HG02678 (cell line): ENCODE data around the gene DOK3.
A peak's percentile ranks its signal among the peaks of the same experiment; 100 is the strongest.

Experiments used
- ATAC-seq: cut with Tn5 transposase; IDR thresholded peaks from one replicate; pipeline ENCODE4 v1.9.1; 2021; ENCODE audit warnings: mild to moderate bottlenecking, moderate library complexity; ENCODE audit not compliant: unreplicated experiment

DOK3 gene

DNA sequence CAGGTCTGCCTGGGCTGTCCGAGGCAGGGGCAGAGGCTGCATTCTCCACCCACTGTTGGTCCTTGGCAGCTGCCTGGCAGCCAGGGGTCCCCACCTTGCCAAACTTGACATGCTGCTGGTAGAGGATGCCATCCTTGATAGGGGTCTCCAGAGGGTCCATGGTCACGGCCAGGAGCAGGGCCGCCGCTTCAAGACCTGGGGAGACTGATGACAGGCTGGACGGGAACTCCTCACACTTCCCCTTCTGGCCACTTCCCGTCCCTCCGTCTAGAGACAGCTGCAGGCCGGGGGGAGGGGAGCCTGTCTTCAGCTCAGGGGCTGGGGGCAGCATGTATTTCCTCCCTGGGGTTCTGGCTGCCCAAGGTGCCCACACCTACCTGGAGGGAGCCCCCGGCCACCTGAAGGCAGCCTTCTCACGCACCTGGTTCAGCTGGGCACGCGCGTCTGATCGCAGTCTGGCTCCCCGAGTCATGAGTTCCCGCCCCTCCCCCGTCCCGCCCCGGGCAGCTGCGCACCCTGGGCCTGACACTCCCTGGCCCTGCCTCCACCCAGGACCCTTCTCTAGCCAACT lies at the start of gene DOK3:
Gene DOK3 (minus strand): TSS at position 446 of the 571 bp plus-strand sequence. CDS start 286 bp downstream, at position 160.
- no peak for ATAC-seq

DNA sequence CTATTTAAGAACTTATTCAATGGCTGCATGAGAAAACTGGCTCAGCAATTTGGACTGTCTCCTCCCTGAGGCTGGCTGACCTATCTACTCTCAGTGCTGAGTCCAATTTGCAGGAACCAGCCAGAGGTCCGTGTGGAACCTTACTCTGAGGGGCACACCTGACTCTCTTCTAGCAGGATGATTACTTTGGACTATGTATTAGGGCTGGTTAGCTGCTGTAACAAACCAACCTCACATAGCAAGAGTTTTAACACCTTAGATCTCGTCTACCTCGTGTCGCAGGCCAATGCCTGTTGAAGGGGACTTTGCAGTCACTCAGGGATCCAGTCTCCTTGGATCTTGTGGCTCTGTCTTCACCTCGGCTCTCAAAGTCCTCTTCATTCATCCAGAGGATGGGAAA lies 48.2 kb upstream of the DOK3 start:
- no peak for ATAC-seq

GRCh38 chr5:177557041-177557647 lies 47.5 kb upstream of the DOK3 start:
- no peak for ATAC-seq

GRCh38 chr5:177555665-177556064 lies 46.0 kb upstream of the DOK3 start:
- ATAC-seq, result no peak

- no peak for ATAC-seq
Observed at GRCh38 chr5:177555228-177555627, 45.6 kb upstream of the DOK3 start.

- peak; percentile 91 for ATAC-seq
Observed at GRCh38 chr5:177554474-177555111, 45.0 kb upstream of the DOK3 start, which contains the start of gene FAM193B. FAM193B (minus strand) TSS chr5:177554563; CDS start chr5:177554458, 105 bp downstream.

DNA sequence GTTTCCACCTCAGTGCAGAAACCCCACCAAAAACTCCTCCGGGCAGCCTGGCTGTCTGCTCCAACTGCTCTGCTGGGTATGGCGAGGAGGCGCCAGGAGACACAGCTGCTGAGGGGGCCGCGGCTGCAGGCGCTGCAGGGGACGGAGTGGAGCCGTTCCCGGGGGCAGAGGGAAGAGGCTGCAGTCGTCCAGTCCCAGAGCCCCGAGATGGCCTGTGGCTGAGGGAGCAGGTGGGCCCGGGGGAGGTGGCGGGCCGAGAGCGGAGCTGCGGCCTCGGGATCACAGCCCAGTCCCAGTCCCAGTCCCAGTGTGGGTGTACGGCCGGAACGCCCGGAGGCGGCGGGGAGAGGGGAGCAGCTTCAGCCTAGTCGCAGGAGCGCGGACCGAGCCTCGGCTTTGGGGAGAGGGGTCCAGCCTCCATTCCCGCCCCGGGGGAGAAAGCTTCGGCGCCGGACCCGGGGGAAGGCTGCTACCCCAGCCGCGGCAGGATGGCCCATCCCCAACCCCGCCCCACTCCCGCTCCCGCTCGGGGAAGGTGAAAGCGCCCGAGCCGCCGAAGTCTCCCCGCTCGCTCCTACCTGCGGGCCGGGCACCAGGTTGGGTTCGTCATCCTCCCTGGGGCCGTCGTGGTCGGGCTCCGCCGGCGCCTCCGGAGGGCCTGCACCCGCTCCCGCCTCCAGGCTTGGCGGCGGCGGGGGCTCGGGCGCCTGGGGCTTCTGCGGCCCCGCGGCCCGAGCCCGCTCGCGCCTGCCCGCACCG lies 44.2 kb upstream of the DOK3 start:
- ATAC-seq, result peak; percentile 40

DNA sequence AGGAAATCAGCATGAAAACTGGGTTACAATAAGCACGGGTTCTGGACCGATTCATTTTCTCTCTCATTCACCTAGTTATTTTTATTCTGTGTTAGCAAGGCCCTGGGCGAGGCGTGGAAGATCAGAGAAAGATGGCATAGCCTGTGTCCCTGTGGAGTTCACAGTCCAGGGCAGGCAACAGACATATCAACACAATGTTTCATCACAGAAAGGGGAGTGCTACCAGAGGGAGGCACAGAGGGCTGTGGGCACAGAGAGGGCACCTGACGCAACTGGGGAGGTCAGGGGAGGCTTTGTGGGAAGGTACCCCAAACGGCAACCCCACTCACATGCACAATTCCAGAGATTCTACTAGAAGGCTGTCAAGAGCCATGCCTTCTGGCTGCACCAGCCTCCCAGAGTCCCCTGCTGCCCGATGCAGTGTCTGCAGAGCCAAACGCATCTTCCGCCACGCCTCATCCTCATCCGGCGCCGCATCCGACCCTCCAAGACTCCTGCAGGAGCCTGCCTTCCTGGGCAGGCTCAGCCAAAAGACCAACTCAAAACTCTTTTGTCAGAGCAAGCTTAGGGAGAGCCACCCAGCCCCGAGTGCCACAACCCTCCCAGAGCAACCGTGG lies 43.3 kb upstream of the DOK3 start:
- no peak for ATAC-seq

GRCh38 chr5:177550122-177550521 lies 40.5 kb upstream of the DOK3 start:
- no peak for ATAC-seq

DNA sequence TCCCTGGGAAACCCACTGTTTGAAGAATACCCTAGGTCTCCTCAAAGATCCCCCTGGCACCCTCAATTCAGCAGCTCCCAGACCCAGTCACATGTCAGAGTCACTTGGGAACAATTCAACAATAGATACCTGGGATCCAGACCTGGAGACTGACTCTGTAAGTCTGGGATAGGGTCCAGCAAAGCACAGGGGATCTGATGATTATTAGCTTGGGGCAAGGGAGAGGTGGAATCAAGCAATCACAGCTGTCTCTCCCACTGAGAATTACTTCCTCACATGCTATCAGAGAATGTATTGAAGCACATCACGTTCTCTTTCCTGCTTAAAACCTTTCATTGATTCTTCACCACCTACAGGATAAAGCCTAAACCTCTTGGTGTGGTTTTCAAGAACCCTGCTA lies 38.9 kb upstream of the DOK3 start:
- ATAC-seq, result no peak

DNA sequence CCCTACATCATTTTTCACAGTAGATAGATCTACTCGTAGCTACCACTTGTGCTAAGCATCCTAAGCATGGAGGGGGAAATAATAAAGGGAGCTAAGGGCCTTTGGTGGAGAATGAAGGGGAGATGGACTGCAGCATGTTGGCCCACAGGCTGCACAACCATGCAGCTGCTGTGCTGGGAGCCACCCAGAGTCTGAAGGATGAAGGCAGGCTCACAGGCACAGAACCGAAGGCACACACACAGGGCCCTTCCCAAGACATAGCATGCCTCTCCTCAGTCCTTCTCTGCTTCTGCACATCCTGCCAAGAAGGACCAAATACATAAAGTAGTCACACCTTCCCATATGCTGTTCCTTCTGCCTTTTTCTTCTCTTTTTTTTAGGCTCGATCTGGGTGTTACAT lies 38.1 kb upstream of the DOK3 start:
- no peak for ATAC-seq

DNA sequence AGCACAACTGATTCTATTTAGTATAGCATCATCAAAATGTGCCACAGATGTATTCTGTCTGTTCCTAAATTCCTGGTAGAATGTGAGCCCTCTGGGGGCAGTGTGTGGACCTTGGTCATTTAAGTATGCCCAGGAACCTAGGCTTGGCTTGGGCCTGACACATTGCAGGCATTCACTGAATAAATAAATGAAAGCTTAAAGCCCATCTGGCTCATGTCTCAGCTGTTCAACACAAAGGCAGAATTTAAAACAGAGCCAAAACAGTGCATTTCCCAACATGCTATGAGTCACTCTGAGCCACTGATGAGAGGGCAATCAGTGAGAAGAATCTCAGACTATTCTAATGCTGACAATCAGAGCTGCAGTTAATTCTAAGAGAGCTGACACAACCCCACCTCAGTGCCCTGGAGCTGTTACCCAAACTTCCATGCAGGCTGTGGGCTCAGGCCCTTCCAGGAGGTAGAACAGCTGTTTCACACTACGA lies 36.7 kb upstream of the DOK3 start:
- no peak for ATAC-seq

GRCh38 chr5:177545487-177546257 lies 36.0 kb upstream of the DOK3 start:
- no peak for ATAC-seq

- ATAC-seq, result no peak
Observed at GRCh38 chr5:177542816-177543465, 33.3 kb upstream of the DOK3 start.

- ATAC-seq, result no peak
Observed at GRCh38 chr5:177540438-177540837, 30.8 kb upstream of the DOK3 start.

GRCh38 chr5:177539411-177539810 lies 29.8 kb upstream of the DOK3 start:
- ATAC-seq, result no peak

- ATAC-seq, result no peak
Observed at GRCh38 chr5:177538876-177539275, 29.2 kb upstream of the DOK3 start.

DNA sequence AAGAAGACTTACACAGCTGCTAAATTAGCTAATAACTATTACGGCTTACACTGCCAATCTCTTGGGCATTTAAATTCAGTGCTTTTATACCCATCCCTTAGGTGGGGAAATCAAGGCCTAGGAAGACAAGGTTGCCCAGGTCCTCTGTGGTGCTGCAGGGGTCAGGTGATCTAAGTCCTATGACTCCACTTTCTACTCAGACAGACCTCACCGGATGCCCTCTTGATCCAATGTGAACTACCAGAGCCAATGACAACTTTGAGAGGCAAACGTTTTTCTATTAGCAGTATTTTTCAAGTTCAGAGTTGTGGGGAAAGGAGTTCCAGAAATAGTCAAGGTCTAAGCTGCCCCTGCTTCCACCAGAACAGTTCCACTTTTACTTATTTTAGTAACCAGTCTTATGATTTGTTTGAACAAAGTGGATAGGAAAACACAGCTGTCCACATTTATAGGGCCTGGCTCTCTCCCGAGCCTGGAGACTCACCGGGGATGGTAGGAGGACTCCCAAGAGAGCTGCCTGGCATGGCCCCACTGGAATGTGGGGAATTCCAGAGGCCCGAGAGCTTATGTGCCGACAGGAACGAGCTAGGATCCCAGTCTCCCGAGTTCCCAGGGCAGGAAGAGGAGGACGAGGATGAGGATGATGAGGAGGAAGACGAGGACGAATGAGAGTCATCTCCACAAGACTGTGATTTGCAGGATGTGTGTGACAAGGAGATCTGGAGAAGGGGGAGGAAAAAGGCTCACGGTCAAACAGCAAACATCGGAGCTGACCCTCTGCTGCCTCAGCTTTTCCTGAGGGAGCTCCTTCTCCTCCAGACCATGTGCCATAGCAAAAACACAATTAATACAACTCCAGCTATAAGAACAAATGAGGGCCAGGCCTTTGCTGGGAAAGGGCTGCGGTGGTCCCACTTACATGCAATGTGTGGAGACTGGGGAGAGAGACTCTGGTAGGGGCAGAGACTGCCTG lies 28.0 kb upstream of the DOK3 start:
- ATAC-seq, result no peak

- no peak for ATAC-seq
Observed at GRCh38 chr5:177536386-177536785, 26.8 kb upstream of the DOK3 start.
